Adrenal gland (tissue), 12 donors: ENCODE results near the gene CAMTA1. TPM values are rescaled to one million over a fixed set of nuclear protein-coding genes. Genes with fewer than 3 reads are reported as not detected.

ENCODE experiments used
- DNase-seq, 7 donors: peaks; one replicate each; pipeline ENCODE4 v3.0.0-alpha.2; 2019 to 2020
- H3K27ac ChIP-seq, 5 donors: fragments of 200-600 bp; sonication (generic) in 4 of 5; 1 replicate in 3 of 5; 2 replicates in 2 of 5; pipeline versions ENCODE4 v1.5.1 to v1.8.0; 2016 to 2020; ENCODE audit warnings: mild to moderate bottlenecking in 1 of 5
- H3K27me3 ChIP-seq: fragments of 200-600 bp; 2 replicates; pipeline ENCODE4 v1.8.0; 2021
- H3K36me3 ChIP-seq, 2 donors: fragments of 200-600 bp; replicated peaks in 1 of 2; 1 replicate in 1 of 2; 2 replicates in 1 of 2; pipeline versions ENCODE4 v1.5.1 to v1.8.0; 2018 to 2022
- H3K4me1 ChIP-seq, 2 donors: fragments of 200-600 bp; replicated peaks in 1 of 2; 1 replicate in 1 of 2; 2 replicates in 1 of 2; pipeline versions ENCODE4 v1.5.1 to v1.8.0; 2018 to 2021
- H3K4me3 ChIP-seq, 4 donors: fragments of 200-600 bp; sonication (generic) in 3 of 4; one replicate each; pipeline ENCODE4 v1.5.1; 2016 to 2018
- H3K9me3 ChIP-seq, 3 donors: fragments of 200-600 bp; sonication (generic) in 1 of 3; replicated peaks in 1 of 3; 1 replicate in 2 of 3; 2 replicates in 1 of 3; pipeline versions ENCODE4 v1.5.1 to v1.8.0; 2016 to 2021
- CTCF ChIP-seq, 6 experiments: fragments of 450-650 bp in 4 of 6; fragments of 200-600 bp in 2 of 6; sonication (generic) in 1 of 6; IDR thresholded peaks; 1 replicate in 5 of 6; 2 replicates in 1 of 6; pipeline versions ENCODE4 v1.5.1 to v1.8.0; 2016 to 2021; ENCODE audit warnings: antibody characterized with exemption in 6 of 6, mild to moderate bottlenecking in 2 of 6, moderate library complexity in 1 of 6
- POLR2A ChIP-seq, 2 donors: fragments of 450-650 bp; IDR thresholded peaks; one replicate each; pipeline ENCODE4 v1.6.1; 2017; ENCODE audit warnings: antibody characterized with exemption in 2 of 2, mild to moderate bottlenecking in 2 of 2, moderate library complexity in 1 of 2
- WGBS, 4 donors: extraction: QIAGEN DNeasy Blood & Tissue Kit in 2 of 4; methylation state at CpG; one replicate each; pipeline versions ENCODE4 v1.1.5 to v1.1.7; 2013 to 2017; 5-methylcytosine and 5-hydroxymethylcytosine counted together
- intact Hi-C, 2 donors: fragments of 100-400 bp; cut with DNase I; formaldehyde crosslinking; loops; one replicate each; pipeline versions ENCODE4 v1.14.1 to v1.15.0; 2022 to 2023
- polyA plus RNA-seq, 3 donors: library from polyadenylated mRNA; stranded (reverse); fragments of 200-250 nt in 2 of 3; fragments of 350-450 nt in 1 of 3; fragmentation: Illumina TruSeq in 1 of 3; extraction: RNeasy Lipid Tissue Mini Kit (QIAGEN cat#74804) in 1 of 3; gene quantifications; one replicate each; pipeline ENCODE4 v1.2.3, GENCODE V29; 2013 to 2014
- total RNA-seq, 9 donors: library from RNA; depleted of rRNA in 4 of 9; stranded (reverse); fragments of >200 nt in 4 of 9; fragments of 120-200 nt in 1 of 9; fragmentation: NEBNext Ultra II Directional in 1 of 9; extraction: Animal tissue kit (Norgen Biotek cat#: 25700) in 1 of 9; gene quantifications; one replicate each; pipeline versions ENCODE4 v1.1.0 to v1.2.4, GENCODE V29; 2013 to 2023
- donor health status: healthy with polysubstance abuse.
- donor health status: Bipolar disorder and iron deficiency.
- donor health status: DM: yes; HTN: yes; CAD: no.
- donor health status: DM: no; HTN: no; CAD: no.
- donor health status: DM: no; HTN: no; CAD: no.
- donor health status: DM: yes; HTN: yes; CAD: no.

CAMTA1 gene
- total and polyA plus RNA-seq, 12 donors = 62.9 to 141 (median 96.9) TPM

DNA sequence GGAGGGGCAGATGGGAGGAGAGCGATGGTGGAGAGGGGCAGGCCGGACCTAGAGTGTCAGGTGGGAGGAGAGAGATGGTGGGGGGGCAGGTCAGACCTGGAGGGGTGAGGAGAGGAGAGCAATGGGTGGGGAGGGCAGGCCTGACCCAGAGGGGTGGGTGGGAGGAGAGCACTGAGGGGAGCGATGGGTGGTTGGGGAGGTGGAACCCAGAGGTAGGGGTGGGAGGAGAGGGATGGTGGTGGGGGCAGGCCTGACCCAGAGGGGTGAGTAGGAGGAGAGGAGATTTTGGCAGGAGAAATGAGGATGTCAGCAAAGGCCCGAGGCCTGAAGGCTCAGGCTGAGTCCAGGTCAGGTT, 828.6 kb downstream of the CAMTA1 start:
- DNase-seq = no peak

GRCh38 chr1:7614576-7615074, 829.4 kb downstream of the CAMTA1 start:
- Histone ChIP-seq H3K36me3 (no peaks in the 10 kb centered on the region), H3K27ac (no peak overlapping the region), H3K4me1 (peaks cover 0 to 3% of the 10 kb centered on the region in 2 donors), H3K9me3 (no peaks in the 10 kb centered on the region), H3K27me3 (no peaks in the 10 kb centered on the region), H3K4me3 (no peak overlapping the region)
- no peak for TF ChIP-seq POLR2A (IDR thresholded peaks at IDR 0.05)
- no peak for TF ChIP-seq CTCF (IDR thresholded peaks at IDR 0.05)
- intact Hi-C loops = no loop called here
- no peak for DNase-seq
- 66 to 76% (median 73%) methylated on average over 8 to 9 of the region's 9 CpGs for WGBS, 4 donors

More for the DNA sequence above, 828.6 kb downstream of the CAMTA1 start:
- intact Hi-C loops = no loop called here
- H3K27me3 ChIP-seq = no peaks in the 10 kb centered on the region
- no peaks in the 10 kb centered on the region for H3K9me3 ChIP-seq
- 74 to 90% (median 82%) methylated on average over 4 of the region's 4 CpGs for WGBS, 4 donors
- peaks cover 0 to 3% of the 10 kb centered on the region in 2 donors for H3K4me1 ChIP-seq
- H3K27ac ChIP-seq = no peak overlapping the region
- no peaks in the 10 kb centered on the region for H3K36me3 ChIP-seq
- no peak for TF ChIP-seq CTCF (IDR thresholded peaks at IDR 0.05)
- no peak for TF ChIP-seq POLR2A (IDR thresholded peaks at IDR 0.05)
- no peak overlapping the region for H3K4me3 ChIP-seq

GRCh38 chr1:7615138-7615537, 829.9 kb downstream of the CAMTA1 start:
- Histone ChIP-seq H3K4me1 (peaks cover 0 to 3% of the 10 kb centered on the region in 2 donors), H3K36me3 (no peaks in the 10 kb centered on the region), H3K9me3 (no peaks in the 10 kb centered on the region), H3K27ac (no peak overlapping the region), H3K27me3 (no peaks in the 10 kb centered on the region), H3K4me3 (no peak overlapping the region)
- 53 to 75% (median 70%) methylated on average over 3 to 5 of the region's 5 CpGs for WGBS, 4 donors
- no peak for DNase-seq
- TF ChIP-seq CTCF (IDR thresholded peaks at IDR 0.05) = no peak
- no peak for TF ChIP-seq POLR2A (IDR thresholded peaks at IDR 0.05)
- intact Hi-C loops = no loop called here

DNA sequence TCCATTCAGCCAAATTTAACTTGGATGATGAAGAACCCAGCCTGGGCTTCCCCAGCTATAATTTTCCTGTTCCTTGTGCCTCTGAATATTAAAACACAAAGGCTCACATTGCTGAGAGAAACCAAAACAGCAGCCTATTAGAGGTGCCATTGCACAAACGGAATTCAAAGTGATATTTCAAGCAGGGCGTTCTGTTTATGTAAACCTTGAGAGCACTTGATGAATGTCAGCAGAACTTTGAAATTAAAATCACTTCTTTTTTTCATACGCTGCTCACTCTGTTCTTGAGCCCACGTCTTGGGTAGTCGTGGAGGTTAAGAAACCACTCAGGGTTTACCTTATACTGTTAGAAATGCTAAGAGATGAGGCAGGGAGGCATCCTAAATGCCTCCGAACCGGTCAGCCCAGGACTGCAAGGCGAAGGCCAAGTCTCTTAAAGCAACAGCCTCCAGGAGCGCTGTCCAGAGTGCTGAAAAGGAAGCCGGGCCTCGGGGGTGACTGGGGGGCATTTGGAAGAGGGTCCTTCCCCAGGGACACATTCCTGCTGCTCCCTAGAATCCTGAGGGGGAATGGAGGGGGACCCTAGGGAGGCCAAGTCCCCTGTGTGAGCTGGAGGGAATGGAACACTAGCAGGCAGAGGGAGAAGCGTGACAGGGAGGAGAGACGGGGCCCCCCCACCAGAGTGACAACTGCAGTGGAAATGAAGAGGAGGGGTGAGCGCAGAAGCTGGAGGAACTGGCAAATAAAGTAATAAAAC, 831.0 kb downstream of the CAMTA1 start:
- Histone ChIP-seq H3K4me1 (peaks cover 0 to 3% of the 10 kb centered on the region in 2 donors), H3K36me3 (no peaks in the 10 kb centered on the region), H3K4me3 (no peak overlapping the region), H3K27ac (no peak overlapping the region), H3K9me3 (no peaks in the 10 kb centered on the region), H3K27me3 (no peaks in the 10 kb centered on the region)
- no peak for TF ChIP-seq POLR2A (IDR thresholded peaks at IDR 0.05)
- no peak for TF ChIP-seq CTCF (IDR thresholded peaks at IDR 0.05)
- intact Hi-C loops = no loop called here
- peak in 6 of 7 donors; percentile 49 to 66 (median 55) for DNase-seq
- 24 to 27% (median 25%) methylated on average over 14 of the region's 14 CpGs for WGBS, 4 donors
